Cortex of kidney (tissue), 1 donor: ENCODE results near the gene GDF15.

ENCODE experiments used
- DNase-seq: peaks from one replicate; lab custom pipeline; 2025; lab: John Stamatoyannopoulos, UW

The GDF15 gene

DNA sequence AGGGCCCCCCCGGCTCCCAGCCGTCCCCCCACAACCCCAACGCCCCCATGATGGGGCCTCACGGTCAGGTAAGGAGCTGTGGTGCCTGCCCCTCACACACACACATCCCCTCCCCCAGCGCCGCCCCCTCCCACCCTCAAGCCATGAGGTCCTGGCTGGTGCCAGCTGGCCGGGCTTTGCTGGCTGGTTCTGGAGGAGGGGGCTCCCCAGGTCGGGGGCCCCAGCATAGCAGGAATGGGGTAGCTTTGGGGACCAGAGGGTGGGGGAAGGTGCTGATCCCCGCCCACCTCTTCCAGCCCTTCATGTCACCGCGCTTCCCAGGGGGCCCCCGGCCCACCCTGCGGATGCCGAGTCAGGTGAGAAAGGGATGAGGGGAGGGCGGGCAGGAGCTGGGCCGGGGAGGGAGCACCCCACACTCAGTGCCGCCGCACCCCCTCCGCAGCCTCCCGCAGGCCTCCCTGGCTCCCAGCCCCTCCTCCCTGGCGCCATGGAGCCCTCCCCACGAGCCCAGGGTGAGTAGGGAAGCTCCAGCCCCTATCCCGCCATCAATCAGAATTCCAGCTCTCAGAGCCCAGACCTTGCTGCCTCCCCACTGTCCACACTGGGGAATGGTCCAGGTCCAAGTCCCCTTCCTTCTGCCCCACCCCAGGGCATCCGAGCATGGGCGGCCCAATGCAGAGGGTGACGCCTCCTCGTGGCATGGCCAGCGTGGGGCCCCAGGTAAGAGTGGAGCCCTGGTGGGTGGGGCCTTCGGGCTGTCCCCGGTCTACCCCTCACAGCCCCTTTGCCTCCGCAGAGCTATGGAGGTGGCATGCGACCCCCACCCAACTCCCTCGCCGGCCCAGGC lies 45.6 kb downstream of the GDF15 start:
- no peak for DNase-seq

- no peak for DNase-seq
Observed at GRCh38 chr19:18432275-18433014, 46.5 kb downstream of the GDF15 start.

- DNase-seq = no peak
Observed at GRCh38 chr19:18433015-18433691, 47.2 kb downstream of the GDF15 start.

GRCh38 chr19:18433735-18434398 lies 47.9 kb downstream of the GDF15 start:
- DNase-seq = no peak

DNA sequence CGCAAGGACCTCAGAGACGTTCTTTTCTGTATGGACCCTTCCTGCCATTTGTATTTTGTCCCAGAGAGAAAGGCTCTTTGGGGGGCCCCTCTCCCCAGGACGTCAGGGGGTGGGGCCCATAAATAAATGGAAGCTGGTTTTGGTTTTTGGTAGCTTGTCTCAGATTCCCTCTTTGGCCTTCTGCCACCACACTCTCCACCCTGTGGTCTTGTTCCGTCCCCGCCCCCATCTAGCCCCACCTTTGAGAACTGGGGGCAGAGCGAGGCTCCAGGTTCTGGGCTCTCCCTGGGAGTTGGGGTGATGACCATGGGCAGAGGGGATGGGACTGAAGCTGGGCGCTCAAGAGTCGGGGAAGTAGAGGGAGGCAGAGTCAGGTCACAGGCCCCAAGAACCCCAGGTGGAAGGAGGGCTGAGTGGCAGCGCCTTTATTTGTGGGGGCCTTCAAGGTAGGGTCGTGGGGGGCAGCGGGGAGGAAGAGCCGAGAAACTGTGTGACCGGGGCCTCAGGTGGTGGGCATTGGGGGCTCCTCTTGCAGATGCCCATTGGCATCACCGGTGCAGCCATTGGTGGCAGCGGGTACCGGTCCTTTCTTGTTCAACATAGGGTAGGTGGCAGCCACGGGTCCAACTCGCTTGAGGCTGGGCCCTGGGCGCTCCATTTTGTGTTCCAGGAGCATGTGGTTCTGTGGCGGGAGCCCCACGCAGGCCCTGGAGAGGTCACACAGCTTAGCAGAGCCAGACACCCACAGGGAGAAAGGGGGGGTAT lies 48.6 kb downstream of the GDF15 start:
- no peak for DNase-seq

DNA sequence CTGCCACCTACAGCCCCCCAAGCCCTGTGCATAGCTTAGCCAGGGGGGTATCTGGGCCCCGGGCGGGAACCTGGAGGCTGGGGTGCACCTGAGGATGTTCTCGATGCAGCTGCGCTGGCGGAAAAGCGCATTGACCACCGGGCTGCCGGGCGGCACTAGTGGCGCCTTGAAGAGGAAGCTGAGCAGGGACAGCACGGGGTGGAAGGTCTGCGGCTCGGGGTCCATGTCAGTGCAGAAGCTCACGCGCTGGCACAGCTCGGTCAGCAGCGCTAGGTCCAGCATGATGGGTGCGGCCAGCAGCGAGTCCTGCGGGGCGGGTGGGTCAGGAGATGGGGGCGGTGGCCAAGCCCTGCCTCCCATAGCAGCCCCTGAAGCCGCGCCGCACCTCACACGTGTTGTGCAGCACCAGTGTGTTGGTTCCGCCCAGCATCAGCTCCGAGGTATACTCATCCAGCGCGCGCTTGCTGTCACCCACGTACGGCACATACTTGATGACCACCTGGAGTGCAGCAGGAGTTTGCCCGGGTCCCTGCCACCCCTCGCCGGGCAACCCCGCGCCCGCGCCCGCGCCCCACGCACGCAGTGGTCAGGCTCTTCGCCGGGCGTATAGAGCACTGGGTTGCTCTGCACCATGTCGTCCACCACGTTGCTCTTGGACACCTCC lies 49.4 kb downstream of the GDF15 start:
- no peak for DNase-seq

DNA sequence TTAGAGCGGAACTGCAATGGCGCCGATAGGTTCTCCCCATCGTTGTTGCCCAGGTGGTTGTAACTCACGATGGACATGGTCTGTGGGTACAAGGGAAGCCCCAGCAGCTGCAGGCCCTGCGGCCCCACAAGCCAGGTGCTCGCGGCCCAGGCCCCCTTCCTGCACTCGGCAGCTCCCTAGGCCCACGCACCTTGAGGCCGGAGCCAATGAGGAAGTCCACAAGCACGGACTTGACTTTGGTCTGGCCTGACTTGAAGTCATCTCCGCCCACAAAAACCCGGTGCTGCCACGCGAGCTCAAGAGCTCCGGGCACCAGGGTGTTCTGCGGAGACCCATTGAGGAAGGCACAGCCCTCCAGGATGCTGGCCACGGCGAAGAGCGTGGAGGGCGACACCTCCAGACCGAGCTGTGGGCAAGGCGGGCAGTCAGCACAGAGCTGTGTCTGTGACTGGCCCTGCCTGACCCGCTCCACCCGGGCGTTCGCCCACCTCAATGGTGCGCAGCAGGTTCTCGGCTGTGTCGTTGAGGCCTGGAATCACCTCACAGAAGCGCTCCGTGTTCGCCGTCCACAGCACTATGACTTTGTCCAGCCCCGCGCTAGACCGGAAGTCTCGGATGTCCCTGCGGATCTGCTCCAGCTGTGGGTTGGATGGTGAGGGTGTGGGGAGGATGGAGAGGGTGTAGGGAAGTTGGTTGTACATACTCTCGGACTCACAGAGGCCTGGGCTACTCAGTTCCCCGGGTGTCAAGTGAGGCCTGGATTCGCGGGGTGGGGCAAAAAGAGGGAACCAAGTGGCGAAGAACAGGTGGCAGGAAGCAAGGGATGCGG lies 50.1 kb downstream of the GDF15 start:
- no peak for DNase-seq

GRCh38 chr19:18436671-18437490 lies 50.9 kb downstream of the GDF15 start:
- no peak for DNase-seq

DNA sequence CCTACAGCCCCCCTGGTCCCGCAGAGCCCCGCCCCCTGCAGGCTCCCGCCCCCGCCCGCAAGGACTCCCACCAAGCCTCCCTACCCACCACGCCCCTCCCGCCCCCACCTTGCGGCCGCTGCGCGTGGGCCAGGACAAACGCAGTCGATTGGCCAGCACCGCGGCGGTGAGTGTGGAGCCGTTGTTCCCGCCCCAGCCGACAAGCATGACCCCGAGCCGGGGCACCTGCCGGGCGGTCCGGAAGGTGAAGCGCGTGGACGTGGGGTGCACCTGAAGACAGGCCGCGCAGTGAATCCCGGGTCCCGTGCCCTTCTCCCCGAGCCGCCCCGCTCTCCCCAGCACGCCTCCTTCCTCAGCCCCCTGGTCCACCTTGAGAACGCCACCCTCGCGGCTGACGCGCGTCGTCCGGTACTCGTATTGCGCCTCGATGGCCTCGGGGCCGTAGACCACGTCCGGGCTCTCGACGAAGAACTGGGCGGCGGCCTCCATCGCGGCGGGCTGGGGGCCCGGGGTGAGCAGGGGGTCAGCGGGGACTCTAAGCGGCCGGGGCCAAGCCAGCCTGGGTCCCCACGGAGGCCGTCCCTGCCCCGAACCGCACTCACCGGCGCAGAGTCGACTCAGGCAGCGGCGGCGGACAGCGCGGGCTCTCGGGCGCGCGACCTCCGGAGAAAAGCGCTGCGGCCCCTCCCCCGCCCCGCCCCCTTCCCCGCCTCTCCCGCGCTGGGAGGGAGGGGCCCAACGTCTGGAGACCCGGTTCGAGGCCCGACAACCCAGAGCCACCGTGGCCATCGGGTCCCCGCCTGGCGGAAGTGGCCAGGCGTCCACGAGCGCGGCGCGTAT lies 51.8 kb downstream of the GDF15 start, which contains the start of gene ISYNA1:
TSS of gene ISYNA1 (minus strand) at position 643 of the 840 bp plus-strand sequence. CDS start at position 489, 154 bp downstream.
- no peak for DNase-seq

GRCh38 chr19:18438331-18439024 lies 52.5 kb downstream of the GDF15 start:
- DNase-seq = no peak
